ENCODE measurements around the gene BFSP1.

DNA sequence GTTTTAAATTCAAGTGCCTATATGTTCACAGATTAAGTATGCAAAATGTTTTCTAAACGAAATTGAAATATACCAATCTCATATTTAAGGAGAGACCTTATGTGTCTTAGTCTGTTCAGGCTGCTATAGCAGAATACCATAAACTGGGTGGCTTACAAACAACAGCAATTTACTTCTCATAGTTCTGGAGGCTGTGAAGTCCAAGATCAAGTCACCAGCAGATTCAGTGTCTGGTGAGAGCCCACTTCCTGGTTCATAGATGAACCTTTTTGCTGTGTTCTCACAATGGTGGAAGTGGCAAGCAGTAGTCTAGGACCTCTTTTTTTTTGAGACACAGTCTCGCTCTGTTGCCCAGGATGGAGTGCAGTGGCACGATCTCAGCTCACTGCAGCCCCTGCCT is 35.2 kb upstream of the BFSP1 start:
- no peak for TF ChIP-seq POLR2AphosphoS5 (IDR thresholded peaks at IDR 0.05; ENCODE audit: insufficient read depth, low read depth, low read length)
- TF ChIP-seq, protein P1, sequence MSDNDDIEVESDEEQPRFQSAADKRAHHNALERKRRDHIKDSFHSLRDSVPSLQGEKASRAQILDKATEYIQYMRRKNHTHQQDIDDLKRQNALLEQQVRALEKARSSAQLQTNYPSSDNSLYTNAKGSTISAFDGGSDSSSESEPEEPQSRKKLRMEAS (IDR thresholded peaks at IDR 0.05; ENCODE audit: insufficient read depth, insufficient read length): no peak

Measured in endothelial cell of umbilical vein (primary cell).